Nephron progenitor cell (in vitro differentiated cells): ENCODE data around the gene SYCP3.
"Not testable (repeated sequence)": the region's sequence is repeated elsewhere in the genome, so short reads cannot be mapped to it uniquely, and the experiment has no call there.

Experiments used
- DNase-seq: peaks from one replicate; pipeline ENCODE4 v3.0.0; 2021
- H3K27ac Mint-ChIP-seq: 2 replicates; pipeline ENCODE4 v1.8.0; 2021; ENCODE audit warnings: mild to moderate bottlenecking, moderate library complexity, mixed read lengths
- H3K27me3 Mint-ChIP-seq: 2 replicates; pipeline ENCODE4 v1.8.0; 2021; ENCODE audit warnings: mild to moderate bottlenecking, low read depth, mixed read lengths; ENCODE audit not compliant: poor library complexity
- H3K36me3 Mint-ChIP-seq: 2 replicates; pipeline ENCODE4 v1.8.0; 2021; ENCODE audit warnings: low read depth, mixed read lengths
- H3K4me1 Mint-ChIP-seq: 2 replicates; pipeline ENCODE4 v1.8.0; 2021; ENCODE audit warnings: mixed read lengths
- H3K4me3 Mint-ChIP-seq: 2 replicates; pipeline ENCODE4 v1.8.0; 2021; ENCODE audit warnings: mild to moderate bottlenecking, moderate library complexity, mixed read lengths
- H3K9me3 Mint-ChIP-seq: 2 replicates; pipeline ENCODE4 v1.8.0; 2021; ENCODE audit warnings: mild to moderate bottlenecking, moderate library complexity, mixed read lengths
- CTCF ChIP-seq: fragments of 200-600 bp; sonication (generic); IDR thresholded peaks from 2 replicates; pipeline ENCODE4 v1.5.0; 2021; ENCODE audit warnings: antibody characterized with exemption

Gene SYCP3

GRCh38 chr12:101694297-101694848 lies 44.9 kb downstream of the SYCP3 start:
- no peak for DNase-seq
- peaks cover 19% of the 10 kb centered on the region for H3K4me1 Mint-ChIP-seq
- H3K27ac Mint-ChIP-seq, result no peak overlapping the region
- H3K9me3 Mint-ChIP-seq, result peaks cover 4% of the 10 kb centered on the region
- H3K4me3 Mint-ChIP-seq, result no peak overlapping the region
- H3K36me3 Mint-ChIP-seq, result no peaks in the 10 kb centered on the region
- peaks cover 28% of the 10 kb centered on the region for H3K27me3 Mint-ChIP-seq
- no peak for TF ChIP-seq CTCF

- H3K9me3 Mint-ChIP-seq, result peaks cover 4% of the 10 kb centered on the region
- no peaks in the 10 kb centered on the region for H3K36me3 Mint-ChIP-seq
- DNase-seq, result no peak
- no peak overlapping the region for H3K27ac Mint-ChIP-seq
- H3K4me3 Mint-ChIP-seq, result no peak overlapping the region
- peaks cover 26% of the 10 kb centered on the region for H3K27me3 Mint-ChIP-seq
- no peak for TF ChIP-seq CTCF
- peaks cover 4% of the 10 kb centered on the region for H3K4me1 Mint-ChIP-seq
Observed at GRCh38 chr12:101691503-101692096, 47.7 kb downstream of the SYCP3 start.

GRCh38 chr12:101690544-101691098 lies 48.6 kb downstream of the SYCP3 start:
- H3K4me1 Mint-ChIP-seq, result no peaks in the 10 kb centered on the region

GRCh38 chr12:101686176-101686575 lies 53.1 kb downstream of the SYCP3 start:
- no peak for DNase-seq
- Mint-ChIP-seq H3K9me3 (no peaks in the 10 kb centered on the region), H3K4me1 (no peaks in the 10 kb centered on the region), H3K4me3 (no peak overlapping the region), H3K27ac (no peak overlapping the region), H3K36me3 (no peaks in the 10 kb centered on the region), H3K27me3 (peaks cover 13% of the 10 kb centered on the region)
- TF ChIP-seq CTCF, result no peak

More at GRCh38 chr12:101690544-101691098, 48.6 kb downstream of the SYCP3 start:
- DNase-seq, result no peak
- Mint-ChIP-seq H3K27me3 (peaks cover 26% of the 10 kb centered on the region), H3K27ac (no peak overlapping the region), H3K9me3 (peaks cover 4% of the 10 kb centered on the region), H3K36me3 (no peaks in the 10 kb centered on the region), H3K4me3 (no peak overlapping the region)
- no peak for TF ChIP-seq CTCF

GRCh38 chr12:101685092-101685491 lies 54.2 kb downstream of the SYCP3 start:
- Mint-ChIP-seq H3K27me3 (peaks cover 14% of the 10 kb centered on the region), H3K9me3 (no peaks in the 10 kb centered on the region), H3K4me3 (no peak overlapping the region), H3K27ac (no peak overlapping the region), H3K36me3 (no peaks in the 10 kb centered on the region), H3K4me1 (no peaks in the 10 kb centered on the region)
- no peak for TF ChIP-seq CTCF
- no peak for DNase-seq

- not testable (repeated sequence) for H3K36me3 Mint-ChIP-seq, H3K4me1 Mint-ChIP-seq, H3K9me3 Mint-ChIP-seq, H3K4me3 Mint-ChIP-seq, H3K27me3 Mint-ChIP-seq, DNase-seq, H3K27ac Mint-ChIP-seq
Observed at GRCh38 chr12:101681627-101682026, 57.6 kb downstream of the SYCP3 start.
